ENCODE data around the gene KCNE1.
"Not testable (repeated sequence)": the region's sequence is repeated elsewhere in the genome, so short reads cannot be mapped to it uniquely, and the experiment has no call there.

Gene KCNE1

GRCh38 chr21:34501716-34502115 lies 10.3 kb downstream of the KCNE1 start:
- H3K4me3 ChIP-seq (ENCODE audit: low read length) = no peak overlapping the region
- no peak for TF ChIP-seq CTCF (conservative IDR thresholded peaks at IDR 0.05; ENCODE audit: low read length)
- no peak for DNase-seq (ENCODE audit: low read depth)

- DNase-seq (ENCODE audit: low read depth) = no peak
- no peak overlapping the region for H3K4me3 ChIP-seq (ENCODE audit: low read length)
- no peak for TF ChIP-seq CTCF (conservative IDR thresholded peaks at IDR 0.05; ENCODE audit: low read length)
Measured at GRCh38 chr21:34500191-34500590, 11.8 kb downstream of the KCNE1 start.

GRCh38 chr21:34499116-34499515 lies 12.9 kb downstream of the KCNE1 start:
- H3K4me3 ChIP-seq (ENCODE audit: low read length) = no peak overlapping the region
- no peak for DNase-seq (ENCODE audit: low read depth)
- no peak for TF ChIP-seq CTCF (conservative IDR thresholded peaks at IDR 0.05; ENCODE audit: low read length)

GRCh38 chr21:34498623-34499022 lies 13.4 kb downstream of the KCNE1 start:
- no peak for TF ChIP-seq CTCF (conservative IDR thresholded peaks at IDR 0.05; ENCODE audit: low read length)
- DNase-seq (ENCODE audit: low read depth) = no peak
- no peak overlapping the region for H3K4me3 ChIP-seq (ENCODE audit: low read length)

GRCh38 chr21:34483854-34484253 lies 28.2 kb downstream of the KCNE1 start:
- H3K4me3 ChIP-seq (ENCODE audit: low read length); DNase-seq (ENCODE audit: low read depth): not testable (repeated sequence)

GRCh38 chr21:34483435-34483834 lies 28.6 kb downstream of the KCNE1 start:
- H3K4me3 ChIP-seq (ENCODE audit: low read length) = not testable (repeated sequence)

GRCh38 chr21:34467333-34467732 lies 44.7 kb downstream of the KCNE1 start:
- DNase-seq (ENCODE audit: low read depth); H3K4me3 ChIP-seq (ENCODE audit: low read length): not testable (repeated sequence)

More at GRCh38 chr21:34483435-34483834, 28.6 kb downstream of the KCNE1 start:
- not testable (repeated sequence) for DNase-seq (ENCODE audit: low read depth)

- not testable (repeated sequence) for DNase-seq (ENCODE audit: low read depth); H3K4me3 ChIP-seq (ENCODE audit: low read length)
Measured at GRCh38 chr21:34459426-34459825, 52.6 kb downstream of the KCNE1 start.

- H3K4me3 ChIP-seq (ENCODE audit: low read length); DNase-seq (ENCODE audit: low read depth): not testable (repeated sequence)
Measured at GRCh38 chr21:34458266-34458665, 53.7 kb downstream of the KCNE1 start.

- not testable (repeated sequence) for DNase-seq (ENCODE audit: low read depth); H3K4me3 ChIP-seq (ENCODE audit: low read length)
Measured at GRCh38 chr21:34456180-34456579, 55.8 kb downstream of the KCNE1 start.

- not testable (repeated sequence) for H3K4me3 ChIP-seq (ENCODE audit: low read length)
Measured at GRCh38 chr21:34455628-34456027, 56.4 kb downstream of the KCNE1 start.

GRCh38 chr21:34447018-34447417 lies 65.0 kb downstream of the KCNE1 start:
- H3K4me3 ChIP-seq (ENCODE audit: low read length); DNase-seq (ENCODE audit: low read depth): not testable (repeated sequence)

More at GRCh38 chr21:34455628-34456027, 56.4 kb downstream of the KCNE1 start:
- DNase-seq (ENCODE audit: low read depth) = not testable (repeated sequence)

GRCh38 chr21:34443486-34443885 lies 68.5 kb downstream of the KCNE1 start:
- not testable (repeated sequence) for DNase-seq (ENCODE audit: low read depth); H3K4me3 ChIP-seq (ENCODE audit: low read length)

- H3K4me3 ChIP-seq (ENCODE audit: low read length); DNase-seq (ENCODE audit: low read depth): not testable (repeated sequence)
Measured at GRCh38 chr21:34429710-34430109, 82.3 kb downstream of the KCNE1 start.

GRCh38 chr21:34428441-34428840 lies 83.6 kb downstream of the KCNE1 start:
- not testable (repeated sequence) for DNase-seq (ENCODE audit: low read depth); H3K4me3 ChIP-seq (ENCODE audit: low read length)

- H3K4me3 ChIP-seq (ENCODE audit: low read length); DNase-seq (ENCODE audit: low read depth): not testable (repeated sequence)
Measured at GRCh38 chr21:34427339-34427738, 84.7 kb downstream of the KCNE1 start.

Measured in AG10803 (cell line).